GM19455 (cell line): ENCODE measurements around the gene TMEM175.
"Not testable (repeated sequence)": the region's sequence is repeated elsewhere in the genome, so short reads cannot be mapped to it uniquely, and the experiment has no call there.

Experiments
- ATAC-seq: cut with Tn5 transposase; IDR thresholded peaks from one replicate; pipeline ENCODE4 v1.9.1; 2021; ENCODE audit not compliant: unreplicated experiment

The TMEM175 gene

DNA sequence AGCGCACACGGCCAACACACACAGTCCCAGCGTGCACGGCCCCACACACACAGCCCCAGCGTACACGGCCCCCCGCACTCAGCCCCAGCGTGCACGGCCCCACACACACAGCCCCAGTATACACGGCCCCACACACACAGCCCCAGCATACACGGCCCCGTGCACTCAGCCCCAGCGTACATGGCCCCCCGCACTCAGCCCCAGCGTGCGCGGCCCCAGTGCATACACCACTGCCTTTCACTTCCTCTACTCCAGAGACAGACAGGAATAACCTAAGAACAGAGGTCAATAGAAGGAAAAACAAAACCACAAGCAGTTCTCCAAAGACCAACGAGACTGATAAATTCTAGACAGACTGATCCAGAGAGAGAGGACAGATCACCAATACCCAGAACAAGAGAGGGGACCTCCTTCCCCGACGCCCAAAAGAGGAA, 17.2 kb upstream of the TMEM175 start:
- no peak for ATAC-seq

DNA sequence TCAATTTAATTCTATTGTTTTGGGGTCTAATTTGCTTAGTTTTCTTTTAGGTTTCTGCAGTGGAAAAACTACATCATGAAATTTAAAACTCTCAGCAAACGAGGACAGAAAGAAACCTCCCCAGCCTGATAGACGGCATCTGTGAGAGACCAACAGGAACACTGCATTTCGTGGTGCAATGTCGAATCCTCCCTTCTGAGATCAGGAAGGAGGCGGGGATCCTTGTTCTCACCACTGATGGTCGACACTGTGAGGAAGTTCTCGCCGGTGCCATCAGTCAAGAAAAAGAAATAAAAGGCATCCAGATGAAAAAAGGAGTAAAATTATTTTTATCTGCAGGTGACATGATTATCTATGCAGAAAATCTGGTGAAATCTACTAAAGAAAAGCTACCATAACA, 16.7 kb upstream of the TMEM175 start:
- ATAC-seq, result no peak

DNA sequence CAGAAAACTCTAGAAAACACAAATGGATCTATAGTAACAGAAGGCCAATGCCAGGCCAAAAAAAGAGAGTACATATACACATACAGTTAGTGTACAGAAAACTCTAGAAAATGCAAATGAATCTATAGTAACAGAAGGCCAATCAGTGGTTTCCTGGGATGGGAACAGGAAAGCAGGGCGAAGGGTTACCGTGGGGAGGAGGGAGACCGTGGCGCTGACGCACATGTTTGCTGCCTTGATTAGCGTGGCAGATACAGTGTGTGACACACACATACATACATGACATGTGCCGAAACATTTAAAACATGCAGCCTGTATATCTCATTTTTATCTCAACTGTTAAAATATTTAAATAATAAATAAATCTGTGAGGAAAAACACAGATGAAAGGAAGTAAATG, 14.8 kb upstream of the TMEM175 start:
- ATAC-seq, result no peak

DNA sequence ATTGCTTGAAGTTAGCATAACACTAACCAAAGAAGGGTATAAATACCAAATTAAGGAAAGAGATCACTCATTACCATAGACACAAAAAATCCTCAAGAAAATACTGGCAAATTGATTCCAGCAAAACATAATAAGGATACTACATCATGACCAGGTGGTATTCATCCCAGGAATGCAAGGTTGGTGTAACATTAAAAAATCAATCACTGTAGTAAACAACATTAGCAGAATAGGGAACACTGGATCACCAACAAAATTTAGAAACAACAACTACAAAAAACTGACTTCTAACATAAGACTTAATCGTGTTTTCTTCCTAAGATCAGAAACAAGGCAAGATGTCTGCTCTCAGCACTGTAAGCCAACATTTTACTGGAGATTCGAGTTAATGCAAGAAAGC, 14.3 kb upstream of the TMEM175 start:
- ATAC-seq, result no peak

DNA sequence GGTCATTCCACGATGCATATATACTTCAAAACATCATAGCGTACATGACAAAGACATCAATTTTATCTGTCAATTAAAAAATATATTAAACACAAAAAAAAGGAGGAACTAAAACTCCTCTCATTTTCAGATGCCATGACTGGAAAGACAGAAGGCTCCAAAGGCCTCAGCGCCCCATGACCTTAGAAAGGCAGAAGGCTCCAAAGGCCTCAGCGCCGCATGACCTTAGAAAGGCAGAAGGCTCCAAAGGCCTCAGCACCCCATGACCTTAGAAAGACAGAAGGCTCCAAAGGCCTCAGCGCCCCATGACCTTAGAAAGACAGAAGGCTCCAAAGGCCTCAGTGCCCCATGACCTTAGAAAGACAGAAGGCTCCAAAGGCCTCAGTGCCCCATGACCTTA, 13.7 kb upstream of the TMEM175 start:
- ATAC-seq, result not testable (repeated sequence)

DNA sequence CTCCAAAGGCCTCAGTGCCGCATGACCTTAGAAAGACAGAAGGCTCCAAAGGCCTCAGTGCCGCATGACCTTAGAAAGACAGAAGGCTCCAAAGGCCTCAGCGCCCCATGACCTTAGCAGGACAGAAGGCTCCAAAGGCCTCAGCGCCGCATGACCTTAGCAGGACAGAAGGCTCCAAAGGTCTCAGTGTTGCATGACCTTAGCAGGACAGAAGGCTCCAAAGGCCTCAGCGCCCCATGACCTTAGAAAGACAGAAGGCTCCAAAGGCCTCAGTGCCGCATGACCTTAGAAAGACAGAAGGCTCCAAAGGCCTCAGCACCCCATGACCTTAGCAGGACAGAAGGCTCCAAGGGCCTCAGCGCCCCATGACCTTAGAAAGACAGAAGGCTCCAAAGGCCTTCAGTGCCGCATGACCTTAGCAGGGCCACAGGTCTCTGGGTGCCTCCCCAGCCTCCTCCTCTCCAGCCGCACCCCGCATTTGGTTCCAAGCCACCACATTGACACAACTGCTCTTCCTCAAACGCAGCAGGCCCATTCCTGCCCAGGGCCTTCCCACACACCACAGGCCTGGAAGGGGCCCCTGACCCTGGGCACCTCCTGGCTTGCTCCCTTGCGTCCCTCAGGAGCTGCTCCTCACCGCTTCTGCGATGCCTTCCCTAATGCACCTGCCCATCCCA, 13.1 kb upstream of the TMEM175 start:
- ATAC-seq, result not testable (repeated sequence)

DNA sequence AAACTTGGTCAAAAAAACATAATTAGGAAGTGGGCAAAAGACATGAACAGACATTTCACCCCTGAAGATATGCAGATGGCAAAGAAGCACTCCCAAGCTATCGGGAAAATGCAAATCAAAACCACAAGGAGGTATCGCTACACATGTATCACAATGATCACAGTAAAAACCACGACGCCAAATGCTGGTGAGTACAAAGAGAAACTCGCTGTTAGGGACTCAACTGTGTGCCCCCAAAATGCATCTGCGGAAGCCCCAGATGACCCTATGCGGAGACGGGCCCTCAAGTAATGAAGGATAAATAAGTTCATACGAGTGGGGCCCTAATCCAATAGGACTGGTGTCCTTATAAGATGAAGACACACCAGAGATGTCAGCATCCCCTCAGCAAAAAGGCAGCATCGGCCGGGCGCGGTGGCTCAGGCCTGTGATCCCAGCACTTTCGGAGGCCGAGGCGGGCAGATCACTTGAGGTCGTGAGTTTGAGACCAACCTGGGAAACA, 10.4 kb upstream of the TMEM175 start:
- ATAC-seq, result no peak

DNA sequence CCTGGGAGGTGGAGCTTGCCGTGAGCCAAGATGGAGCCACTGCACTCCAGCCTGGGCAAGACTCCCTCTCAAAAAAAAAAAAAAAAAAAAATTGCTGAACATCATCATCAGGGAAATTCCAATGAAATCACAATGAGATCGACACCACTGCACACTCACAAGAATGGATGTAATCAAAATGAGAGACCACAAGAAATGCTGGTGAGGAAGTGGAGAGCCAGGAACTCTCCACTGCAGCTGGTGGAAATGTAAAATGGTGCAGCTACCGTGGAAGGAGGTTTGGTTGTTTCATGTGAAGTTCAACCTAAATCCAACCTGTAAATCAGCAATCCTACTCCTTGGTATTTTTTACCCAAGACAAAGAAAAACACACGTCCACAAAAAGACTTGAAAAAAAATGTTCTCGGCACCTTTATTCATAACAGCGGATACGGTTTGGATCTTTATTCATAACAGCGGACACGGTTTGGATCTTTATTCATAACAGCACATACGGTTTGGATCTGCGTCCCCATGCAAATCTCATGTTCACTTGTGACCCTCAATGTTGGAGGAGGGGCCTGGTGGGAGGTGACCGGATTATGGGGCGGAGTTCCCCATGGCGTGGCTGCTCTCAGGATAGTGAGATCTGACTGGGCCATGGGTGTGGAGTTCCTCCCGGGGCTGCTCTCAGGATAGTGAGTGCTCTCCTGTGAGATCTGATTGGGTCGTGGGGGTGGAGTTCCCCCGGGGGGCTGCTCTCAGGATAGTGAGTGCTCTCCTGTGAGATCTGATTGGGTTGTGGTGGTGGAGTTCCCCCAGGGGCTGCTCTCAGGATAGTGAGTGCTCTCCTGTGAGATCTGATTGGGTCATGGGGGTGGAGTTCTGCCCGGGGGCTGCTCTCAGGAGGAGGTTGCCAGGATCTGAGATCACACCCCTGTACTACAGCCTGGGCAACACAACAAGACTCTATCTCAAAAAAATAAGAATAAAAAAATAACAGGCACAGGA, 7.9 kb upstream of the TMEM175 start:
- ATAC-seq, result peak; percentile 62

DNA sequence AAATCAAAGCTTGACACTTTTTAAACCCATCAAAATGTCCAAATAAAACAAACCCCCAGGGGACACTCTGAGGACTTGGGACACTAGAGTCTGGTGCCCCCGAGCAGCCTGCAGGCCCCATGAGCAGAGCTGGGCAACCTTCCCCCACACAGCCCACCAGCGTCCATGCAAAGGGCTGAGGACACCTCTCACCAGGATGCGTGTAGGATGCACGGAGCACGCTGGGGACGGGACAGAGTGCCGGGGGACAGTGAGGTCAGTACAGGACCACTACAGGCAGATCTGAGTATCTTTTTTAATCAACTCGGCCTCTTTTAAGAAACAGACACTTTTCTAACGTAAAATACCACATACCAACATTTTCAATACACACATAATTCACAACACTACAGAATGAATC, 7.1 kb upstream of the TMEM175 start:
- ATAC-seq, result no peak

DNA sequence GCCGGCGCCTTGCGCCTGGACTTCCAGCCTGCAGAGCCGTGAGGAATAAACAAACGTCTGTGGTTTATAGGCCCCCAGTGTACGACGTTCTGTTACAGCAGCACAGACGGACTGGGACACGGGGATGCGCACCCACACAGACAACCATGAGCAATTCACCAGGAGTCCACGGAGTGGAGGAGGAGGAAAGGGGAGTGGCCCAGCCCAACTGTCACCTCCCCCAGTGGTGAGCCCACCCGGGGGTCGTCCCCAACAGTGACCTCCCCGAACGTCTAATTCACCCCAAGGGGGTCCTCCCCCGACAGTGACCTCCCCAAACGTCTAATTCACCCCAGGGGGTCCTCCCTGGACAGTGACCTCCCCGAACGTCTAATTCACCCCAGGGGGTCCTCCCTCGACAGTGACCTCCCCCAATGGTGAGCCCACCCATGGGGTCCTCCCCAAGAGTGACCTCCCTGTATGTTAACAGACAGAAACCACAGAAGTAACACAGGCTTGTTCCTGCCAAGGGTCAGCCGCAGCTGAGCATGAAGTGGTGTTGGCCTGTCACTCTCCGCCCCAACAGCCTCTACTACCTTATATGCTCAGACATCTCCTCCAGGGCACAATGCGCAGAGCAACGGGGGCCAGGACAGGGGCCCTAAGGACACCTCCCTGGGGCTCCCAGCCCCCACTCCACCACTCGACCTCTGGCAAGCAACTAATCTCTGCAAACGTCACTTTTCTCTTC, 6.3 kb upstream of the TMEM175 start:
- ATAC-seq, result no peak

DNA sequence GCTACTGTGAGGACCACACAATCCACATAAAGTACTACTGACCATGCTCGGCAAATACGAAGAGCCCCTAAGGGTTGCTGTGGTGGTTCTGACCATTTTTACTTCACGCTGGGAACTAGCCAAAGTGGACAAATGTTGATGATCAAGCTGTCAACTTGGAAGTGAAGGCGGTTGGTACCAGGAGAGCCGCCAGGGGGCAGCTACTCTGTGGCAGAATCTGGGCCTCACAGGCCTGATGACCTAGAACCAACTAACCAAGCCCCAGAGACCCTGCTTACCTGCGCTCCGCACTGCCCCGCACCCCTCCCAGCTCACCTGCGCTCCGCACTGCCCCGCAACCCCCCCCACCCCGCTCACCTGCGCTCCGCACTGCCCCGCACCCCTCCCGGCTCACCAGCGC, 5.7 kb upstream of the TMEM175 start:
- no peak for ATAC-seq

DNA sequence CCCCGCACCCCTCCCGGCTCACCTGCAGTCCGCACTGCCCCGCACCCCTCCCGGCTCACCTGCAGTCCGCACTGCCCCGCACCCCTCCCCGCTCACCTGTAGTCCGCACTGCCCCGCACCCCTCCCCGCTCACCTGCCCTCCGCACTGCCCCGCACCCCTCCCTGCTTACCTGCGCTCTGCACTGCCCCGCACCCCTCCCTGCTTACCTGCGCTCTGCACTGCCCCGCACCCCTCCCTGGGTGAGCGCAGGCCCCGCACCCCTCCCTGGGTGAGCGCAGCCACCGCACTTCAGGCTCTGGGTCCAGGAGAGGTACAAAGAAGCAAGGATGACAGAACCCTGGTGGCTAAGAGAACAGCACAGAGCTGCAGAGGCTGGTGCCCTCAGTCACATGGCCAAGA, 4.7 kb upstream of the TMEM175 start:
- ATAC-seq, result not testable (repeated sequence)

DNA sequence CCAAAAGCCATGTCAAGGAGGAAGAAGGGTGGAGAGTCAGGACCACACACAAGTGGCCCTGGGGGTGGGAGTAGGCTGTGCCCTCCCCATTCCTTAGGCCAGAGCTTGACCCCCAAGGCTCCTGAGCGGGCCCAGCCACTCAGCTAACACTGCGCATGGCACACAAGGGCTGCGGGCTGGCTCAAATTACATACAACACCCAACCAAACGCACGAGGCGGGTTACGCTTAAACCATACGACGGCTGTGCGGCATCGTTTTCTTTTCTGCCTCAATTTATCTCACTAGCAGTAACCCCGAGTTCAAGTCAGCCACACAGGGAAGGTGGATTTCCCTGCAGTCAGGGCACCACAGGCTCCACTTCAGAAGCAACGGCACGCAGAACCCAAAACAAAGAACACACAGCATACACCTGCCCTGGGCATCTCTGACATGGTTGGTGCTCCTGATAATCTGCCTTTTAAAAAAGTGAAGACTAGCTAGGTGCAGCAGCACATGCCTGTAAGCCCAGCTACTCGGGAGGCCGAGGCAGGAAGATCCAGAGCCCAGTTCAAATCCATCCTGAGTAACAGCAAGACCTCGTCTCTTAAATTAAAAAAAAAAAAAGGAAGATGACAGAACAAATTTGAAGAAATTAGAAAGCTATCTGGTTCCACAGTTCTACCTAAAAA, 3.0 kb upstream of the TMEM175 start:
- ATAC-seq, result no peak

DNA sequence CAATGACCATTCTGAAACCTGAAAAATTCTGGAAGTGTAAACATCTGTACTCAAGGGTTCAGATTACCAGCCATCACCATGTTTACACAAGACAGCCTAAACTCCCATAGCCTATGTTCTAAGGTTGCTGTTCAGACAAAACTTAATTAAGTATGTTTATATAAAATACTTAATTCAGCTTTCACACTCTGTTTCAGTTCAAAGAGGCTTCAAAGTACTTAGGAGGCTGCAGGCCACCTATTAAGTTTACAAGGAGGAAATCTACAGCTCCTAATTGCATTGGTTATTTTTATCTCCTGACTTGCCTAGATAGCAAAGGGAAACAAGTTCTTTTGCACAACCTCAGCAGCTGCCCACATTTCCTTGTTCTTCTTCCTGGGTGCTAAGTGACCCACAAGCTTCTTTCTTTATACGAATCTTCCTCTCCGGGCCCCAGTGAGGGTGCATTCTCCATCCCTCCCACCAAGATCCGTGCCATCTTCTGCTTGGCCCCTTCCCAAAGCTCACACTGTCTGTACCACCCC, 2.2 kb upstream of the TMEM175 start:
- no peak for ATAC-seq

DNA sequence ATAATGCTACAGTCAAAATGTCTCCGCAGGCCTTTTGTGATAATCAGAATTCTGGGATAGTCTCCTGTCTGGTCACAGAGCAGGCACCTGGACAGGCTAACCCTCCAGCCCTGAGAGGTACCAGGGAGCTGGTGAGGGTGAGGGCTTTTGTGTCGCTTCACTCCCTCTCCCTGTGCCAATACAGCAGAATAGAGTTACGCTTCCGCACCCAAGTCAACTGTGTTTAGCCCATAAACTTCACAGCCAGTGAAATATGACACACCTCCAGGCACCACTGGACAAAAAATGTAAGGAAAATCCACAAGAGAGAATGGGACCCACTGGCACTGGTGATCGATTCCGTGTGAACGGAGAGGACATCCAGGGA, 1.4 kb upstream of the TMEM175 start:
- no peak for ATAC-seq

DNA sequence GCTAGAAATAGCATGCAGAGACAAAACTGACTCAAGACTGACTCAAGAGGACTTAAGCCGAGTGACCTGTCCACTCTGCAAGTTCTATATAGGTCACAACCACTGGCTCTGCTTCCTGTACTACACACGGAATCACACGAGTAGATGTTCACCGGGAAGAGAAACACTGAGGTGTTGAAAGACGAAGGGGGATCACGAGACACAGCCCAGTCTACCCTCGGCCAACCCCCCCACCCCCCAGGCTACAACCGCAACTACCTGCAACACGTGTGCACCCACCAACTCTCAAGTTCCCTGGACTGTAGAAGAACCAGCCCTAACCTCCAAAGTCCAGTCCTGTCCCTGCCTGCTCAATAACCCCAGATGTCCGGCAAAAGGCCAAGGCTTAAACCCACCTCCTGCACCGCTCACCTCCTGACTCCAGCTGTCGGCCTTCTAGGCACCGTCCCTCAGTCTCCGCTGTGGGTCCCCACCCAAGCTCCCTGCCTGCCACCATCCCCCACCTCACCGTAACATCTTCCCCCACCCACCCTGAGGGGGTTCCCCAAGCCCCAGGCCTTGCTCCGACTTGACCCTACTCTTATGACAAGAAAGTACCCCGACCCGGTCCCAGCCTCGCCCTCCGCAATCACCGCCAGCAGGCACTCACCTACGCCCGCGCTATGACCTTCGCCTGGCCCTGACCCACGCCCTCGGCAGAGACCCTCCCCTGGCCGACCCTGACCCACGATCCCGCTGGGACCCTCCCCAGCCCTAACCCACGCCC, 883 bp upstream of the TMEM175 start:
- no peak for ATAC-seq

DNA sequence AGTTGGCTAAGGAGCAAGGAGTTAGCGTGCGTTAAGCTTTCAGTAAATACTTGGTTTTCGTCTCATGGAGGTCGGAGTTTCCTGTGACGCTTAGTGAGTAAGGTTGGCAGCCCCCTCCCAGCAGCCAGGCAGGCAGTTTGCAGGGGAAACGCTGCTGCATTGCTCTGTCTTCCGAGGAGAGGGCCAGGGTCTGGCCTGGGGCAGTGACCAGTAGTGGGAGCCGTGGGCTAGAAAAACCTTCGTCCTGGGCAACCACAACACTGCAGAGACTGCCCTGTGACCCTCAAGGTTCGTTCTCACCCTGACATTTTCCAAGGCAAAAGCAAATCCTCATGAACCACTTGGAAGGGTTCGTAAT, 432 bp downstream of the TMEM175 start:
- no peak for ATAC-seq

DNA sequence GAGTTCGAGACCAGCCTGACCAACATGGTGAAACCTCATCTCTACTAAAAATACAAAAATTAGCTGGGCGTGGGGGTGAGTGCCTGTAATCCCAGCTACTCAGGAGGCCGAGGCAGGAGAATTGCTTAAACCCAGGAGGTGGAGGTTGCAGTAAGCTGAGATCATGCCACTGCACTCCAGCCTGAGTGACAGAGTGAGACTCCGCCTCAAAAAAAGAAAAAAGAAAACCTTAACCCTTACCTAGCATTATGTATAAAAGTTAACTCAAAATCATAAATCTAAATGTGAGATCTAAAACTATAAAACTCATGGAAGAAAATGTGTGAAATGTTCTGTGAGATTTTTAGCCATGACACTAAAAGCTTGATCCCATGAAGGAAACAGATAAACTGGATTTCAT, 7.2 kb downstream of the TMEM175 start:
- not testable (repeated sequence) for ATAC-seq

DNA sequence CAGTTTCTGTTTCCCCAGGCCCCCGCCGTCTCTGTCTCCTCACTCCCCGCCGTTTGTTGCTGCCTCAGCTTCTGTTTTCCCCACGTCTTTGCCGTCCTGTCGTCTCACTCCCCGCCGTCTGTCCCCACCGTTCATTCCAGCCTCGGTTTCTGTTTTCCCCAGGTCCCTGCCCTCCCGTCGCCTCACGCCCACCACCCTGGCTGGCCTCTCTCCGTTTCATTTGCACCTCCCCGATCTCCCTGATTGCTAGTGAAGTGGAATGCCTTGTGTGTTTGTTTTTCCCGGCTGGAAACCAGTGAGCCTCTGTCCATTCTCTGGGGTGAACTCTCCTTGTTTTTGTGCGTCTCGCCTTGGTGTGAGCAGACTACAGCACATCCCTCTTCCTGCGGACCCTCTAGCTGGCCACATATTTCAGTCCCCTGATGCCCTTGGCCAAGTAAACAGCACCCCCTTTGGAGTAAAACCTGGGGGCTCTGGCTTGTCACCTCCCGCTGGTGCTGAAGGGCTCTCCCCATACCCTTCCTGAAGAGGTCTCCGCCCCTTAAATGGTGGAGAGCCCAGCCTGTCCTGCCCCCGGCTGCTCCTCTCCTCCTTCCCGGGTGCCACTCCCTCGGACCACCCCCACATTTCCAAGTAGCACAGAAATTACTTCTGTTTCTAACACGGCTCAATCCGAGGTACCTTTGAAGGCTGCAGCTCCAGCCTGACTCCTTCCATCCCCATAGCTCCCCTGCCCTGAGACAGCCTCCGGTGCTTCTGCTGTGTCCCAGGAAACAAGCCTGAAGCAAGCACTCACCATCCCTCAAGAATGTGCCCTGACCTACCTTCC, 13.2 kb downstream of the TMEM175 start:
- no peak for ATAC-seq
